GM18498 (cell line): ENCODE results near the gene INF2.
"Not testable (repeated sequence)": the region's sequence is repeated elsewhere in the genome, so short reads cannot be mapped to it uniquely, and the experiment has no call there.

Experiments used
- ATAC-seq: cut with Tn5 transposase; IDR thresholded peaks from one replicate; pipeline ENCODE4 v1.9.1; 2021; ENCODE audit warnings: mild to moderate bottlenecking, moderate library complexity; ENCODE audit not compliant: unreplicated experiment

The INF2 gene

DNA sequence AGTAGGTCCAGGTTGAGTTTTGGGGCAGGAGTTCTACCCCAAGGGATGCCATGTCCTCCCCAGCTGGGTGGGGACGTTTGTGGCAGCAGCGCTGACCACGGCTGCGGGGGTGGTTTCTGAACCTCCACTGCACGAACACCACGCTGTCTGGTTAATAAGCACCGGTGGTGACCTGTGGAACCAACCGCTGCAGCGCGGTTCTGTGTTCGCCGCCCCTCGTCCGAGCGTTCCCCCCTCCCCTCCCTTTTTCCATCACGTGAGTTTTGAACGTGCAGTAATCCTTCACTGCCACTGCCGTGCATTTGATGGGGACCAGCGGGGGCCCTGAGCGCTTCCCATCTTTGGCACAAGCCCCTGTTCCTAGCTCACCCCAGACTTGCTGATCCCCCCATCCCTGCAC, 28.2 kb downstream of the INF2 start:
- ATAC-seq = no peak

DNA sequence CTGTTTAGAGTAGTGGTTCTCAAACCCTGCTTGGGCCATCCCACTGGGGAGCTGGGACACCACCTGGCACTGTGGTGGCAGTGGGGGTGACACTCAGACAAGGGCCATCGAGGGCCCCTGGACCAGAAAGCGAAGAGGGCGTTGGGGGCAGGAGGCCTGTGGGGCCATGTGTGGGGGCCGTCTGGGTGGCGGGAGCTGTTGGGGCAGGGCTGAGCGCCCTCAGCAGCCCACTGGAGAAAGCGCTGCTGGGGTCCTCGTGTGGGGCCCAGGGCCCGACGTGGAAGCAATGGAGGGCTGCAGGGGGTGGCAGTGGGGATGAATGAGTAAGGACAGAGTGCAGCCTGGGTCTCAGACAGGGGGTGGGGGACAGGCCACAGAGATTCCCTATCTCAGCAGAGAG, 28.7 kb downstream of the INF2 start:
- ATAC-seq = no peak

DNA sequence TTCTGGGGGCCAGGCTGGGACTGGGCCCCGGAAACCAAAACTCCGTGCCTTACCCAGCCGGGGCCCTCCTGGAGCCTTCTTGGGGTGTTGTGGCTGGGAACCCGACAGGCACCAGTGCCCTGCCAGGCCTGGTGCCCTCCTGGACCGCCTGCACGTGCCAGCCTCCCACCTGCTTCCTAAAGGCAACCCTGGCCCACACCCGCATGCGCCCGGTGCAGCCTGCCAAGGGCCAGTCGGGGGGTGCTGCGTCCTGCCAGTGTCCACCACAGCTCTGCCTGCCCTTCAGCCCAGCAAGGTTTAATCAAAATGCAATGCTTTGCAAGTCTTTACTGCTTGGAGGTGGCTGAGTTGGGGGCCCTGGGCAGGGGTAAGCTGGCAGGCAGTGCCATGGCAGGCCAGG, 29.5 kb downstream of the INF2 start:
- ATAC-seq = no peak

DNA sequence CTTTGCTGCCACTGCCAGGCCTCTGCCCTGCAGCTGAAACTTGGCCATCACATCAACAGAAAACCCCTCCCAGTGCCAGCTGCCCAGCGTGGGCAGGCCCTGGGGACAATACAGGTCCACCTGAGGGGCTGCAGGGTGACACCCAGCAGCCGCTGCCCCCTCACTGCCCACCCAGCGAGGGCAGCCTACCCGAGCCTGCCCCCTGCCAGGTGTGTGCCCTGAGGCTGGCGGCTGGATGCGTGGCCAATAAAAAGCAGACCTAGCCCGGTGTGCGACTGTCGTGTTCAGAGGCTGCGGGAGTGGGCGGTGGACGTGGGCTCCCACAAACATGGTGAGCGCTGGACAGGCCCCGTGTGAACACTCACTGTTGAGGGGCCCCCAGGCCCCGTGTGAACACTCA, 29.9 kb downstream of the INF2 start:
- no peak for ATAC-seq

DNA sequence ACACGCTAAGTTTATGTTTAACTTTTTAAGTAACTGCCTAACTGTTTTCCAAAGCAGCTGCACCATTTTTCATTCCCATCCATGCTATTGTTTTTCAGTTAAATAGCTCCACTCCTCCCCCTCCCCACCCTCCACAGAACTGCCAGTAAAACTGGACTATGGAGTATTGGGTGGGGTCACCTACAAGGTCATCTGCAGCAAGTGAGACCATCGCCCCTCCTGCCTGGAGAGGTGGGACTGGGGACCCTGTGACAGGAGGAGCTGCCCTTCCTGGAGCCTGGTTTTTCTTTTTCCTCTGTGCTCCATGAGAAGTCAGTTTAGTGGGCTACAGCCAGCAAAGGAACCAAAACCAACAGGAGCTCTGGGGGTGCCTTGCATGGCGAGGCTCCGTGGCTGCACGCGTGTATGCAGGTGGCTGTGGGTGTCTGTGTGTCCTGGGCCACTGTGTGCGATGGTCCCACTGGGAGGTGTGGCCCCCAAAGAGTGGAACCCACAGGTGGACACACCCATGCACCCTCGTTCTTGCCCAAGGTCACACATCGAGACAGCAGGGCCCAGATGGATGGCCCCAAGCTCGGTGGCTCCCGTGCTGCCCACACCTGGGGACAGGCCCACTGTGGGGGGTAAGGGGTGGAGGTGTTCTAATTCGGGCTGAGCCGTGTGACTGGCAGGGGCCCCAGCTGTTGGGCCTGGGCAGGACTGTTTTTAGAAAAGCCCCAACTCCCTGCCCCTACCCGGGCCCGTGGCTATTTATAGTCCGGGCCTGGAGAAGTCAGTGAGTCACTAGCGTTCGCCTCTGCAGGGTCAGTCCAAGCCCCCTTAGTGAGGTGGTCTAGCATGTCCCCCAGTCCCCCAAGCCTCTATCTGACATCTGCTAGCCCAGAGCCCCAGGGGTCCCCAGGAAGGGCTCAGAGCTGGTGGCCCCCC, 32.4 kb downstream of the INF2 start:
- ATAC-seq = no peak

DNA sequence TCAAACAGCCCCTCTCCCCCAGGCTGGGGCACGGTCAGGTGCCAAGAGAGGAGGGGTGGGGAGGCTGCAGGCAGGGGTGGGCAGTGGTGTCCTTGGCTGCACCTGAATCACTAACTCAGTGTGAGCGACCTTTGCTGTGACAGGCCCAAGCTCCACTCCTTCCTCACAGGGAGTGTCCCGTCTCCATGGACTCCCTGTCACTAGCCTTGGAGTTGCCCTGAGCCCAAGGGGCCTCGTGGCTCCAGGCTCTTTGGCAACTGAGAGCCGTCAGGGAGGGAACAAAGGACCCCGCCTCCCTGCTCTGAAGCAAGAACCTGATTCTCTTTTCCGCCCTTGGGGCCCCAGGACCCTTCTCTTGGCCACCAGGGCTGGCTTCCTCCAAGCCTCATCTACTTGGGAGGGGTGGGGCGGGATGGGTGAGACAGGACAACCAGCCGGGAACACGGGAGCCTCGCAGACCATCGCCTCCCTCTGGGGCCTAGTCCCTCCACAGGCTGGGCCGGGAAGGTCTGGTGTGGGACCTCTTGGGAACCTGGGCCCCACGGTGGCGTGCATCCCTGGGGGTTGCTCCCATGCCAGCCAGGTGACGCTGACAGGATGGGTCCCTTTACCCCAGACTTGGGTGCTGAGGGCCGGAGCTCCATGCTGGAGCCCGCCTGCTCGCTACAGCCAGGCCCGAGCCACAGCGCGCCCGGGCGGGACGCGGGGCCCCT, 33.7 kb downstream of the INF2 start:
- no peak for ATAC-seq

DNA sequence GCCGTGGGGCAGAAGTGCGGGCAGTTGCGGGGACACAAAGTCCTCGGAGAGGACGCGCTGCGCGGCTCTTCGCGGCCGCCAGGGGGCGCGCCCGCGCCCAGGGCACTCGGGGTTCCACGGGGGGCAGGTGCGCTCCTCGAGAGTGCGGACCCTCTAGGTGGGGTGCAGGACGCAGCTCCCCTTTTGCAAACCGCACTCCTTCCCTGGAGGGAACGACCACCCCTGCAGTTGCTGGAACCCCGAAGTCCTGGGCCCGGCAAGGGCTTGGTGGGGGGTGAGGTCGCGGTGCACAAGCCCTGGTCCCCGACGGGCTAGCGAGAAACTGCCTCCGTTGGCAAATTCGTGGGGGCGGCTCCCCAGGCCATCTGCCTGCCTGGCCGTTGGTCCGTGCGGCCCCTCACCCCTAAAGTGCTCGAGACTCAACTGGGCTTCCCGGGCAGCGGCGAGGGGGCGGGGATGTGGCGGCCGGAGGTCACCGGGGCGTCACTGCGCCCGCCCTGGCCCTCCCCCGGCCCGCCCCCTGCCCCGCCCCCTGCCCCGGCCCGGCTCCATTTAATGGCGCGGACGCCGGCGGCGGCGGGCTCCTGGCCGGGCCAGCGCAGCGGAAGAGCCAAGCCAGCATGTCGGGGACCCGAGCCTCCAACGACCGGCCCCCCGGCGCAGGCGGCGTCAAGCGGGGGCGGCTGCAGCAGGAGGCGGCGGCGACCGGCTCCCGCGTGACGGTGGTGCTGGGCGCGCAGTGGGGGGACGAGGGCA, 34.4 kb downstream of the INF2 start, which contains the start of gene ADSS1:
Gene ADSS1, plus strand, starts transcription at position 579 of the 756 bp plus-strand sequence. Its CDS starts 42 bp downstream, at position 621.
- peak; percentile 49 for ATAC-seq

DNA sequence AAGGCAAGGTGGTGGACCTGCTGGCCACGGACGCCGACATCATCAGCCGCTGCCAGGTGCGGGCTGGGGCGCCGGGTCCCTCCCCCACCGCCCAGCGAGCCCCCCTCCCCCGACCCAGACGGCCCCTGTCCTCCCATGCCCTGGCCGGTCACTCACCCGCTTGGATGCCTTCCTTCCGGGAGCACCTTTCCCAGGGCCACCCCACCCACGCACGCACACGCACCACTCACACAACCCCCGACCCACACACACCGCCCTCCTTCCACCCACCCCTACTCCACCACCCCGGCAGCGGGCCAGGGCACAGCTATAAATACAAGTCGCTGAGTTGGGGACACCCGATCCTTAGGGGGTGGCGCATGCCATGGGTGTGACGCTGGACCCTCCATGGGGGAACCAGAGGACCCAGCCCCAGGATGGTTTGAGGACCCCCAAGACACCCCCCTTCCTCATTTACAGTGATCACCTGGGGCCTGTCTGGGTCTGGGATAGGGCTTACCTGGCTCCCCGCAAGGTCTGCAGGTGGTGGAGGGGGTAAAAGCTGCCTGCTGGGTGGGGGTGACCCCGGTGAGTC, 35.1 kb downstream of the INF2 start:
- ATAC-seq = no peak

DNA sequence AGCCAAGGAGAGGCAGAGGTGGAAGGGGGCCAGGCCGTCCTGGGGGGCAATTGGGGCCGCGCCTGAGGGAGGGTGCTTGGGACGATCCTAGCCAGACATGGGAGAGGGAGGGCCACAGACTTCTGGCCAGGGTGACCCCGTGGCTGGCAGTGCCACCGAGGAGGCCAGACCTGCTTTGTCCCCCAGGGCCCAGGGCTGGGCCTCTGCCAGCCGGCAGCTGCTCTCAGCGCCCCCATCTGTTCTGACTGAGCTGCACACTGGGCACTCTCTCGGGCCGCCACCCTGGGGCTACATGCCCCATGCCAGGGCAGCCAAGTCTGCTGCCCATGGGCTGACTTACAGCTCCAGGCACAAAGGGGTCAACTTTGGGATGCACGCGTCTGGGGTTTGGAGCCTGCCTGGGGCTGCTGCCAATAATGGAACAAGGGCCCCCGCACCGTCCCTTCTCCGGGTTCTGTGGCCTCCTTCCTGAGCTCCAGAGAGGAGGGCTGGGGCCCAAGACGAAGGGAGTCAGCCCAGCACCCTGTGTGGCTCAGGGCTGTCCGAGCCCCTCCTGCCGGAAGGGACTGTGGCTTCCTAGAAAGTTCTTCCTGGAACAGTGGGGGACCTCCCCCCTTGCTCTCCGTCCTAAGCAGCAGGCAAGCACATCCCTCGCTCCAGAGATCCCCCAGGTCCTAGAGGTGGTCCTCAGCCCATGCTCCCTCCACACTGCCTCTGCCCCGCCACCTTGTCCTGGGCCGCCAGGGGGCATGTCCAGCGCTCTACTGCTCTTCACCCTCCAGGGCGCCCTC, 35.8 kb downstream of the INF2 start:
- no peak for ATAC-seq

DNA sequence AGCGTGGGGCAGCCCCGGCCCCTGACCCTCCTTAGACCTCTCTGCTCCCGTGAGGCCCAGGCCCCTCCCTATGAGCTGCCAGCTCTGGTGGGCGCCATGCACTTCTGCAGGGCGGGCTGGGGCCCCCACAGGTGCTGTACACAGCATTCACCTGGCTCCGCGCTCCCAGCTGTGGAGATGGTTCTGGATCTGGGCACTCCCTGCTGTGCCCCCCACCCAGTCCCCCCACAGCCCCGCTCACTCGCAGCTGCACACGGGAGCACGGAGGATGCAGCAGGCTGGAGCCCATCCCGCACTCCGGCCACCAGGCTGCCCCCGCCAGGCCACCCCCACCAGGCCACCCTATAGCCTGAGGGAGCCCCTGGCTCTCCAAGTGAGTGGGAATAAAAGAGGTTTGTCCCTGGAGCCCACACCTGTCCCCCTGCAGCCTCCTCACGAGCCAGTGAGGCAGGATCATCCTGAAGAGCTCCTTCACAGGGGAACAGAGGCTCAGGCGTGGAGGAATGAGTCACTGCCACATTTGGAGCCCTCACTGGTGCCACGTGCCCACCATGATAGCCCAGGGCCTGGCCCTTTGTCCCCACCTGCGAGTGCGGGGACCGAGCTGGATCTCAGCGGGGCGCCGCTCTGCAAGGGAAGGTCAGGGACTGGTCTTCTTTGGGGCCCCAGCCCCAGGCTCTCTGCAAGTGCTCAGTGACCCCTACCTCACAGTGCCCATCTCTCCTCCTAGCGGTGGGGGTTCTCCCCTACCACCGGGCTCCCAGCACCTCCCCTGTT, 36.5 kb downstream of the INF2 start:
- ATAC-seq = no peak

DNA sequence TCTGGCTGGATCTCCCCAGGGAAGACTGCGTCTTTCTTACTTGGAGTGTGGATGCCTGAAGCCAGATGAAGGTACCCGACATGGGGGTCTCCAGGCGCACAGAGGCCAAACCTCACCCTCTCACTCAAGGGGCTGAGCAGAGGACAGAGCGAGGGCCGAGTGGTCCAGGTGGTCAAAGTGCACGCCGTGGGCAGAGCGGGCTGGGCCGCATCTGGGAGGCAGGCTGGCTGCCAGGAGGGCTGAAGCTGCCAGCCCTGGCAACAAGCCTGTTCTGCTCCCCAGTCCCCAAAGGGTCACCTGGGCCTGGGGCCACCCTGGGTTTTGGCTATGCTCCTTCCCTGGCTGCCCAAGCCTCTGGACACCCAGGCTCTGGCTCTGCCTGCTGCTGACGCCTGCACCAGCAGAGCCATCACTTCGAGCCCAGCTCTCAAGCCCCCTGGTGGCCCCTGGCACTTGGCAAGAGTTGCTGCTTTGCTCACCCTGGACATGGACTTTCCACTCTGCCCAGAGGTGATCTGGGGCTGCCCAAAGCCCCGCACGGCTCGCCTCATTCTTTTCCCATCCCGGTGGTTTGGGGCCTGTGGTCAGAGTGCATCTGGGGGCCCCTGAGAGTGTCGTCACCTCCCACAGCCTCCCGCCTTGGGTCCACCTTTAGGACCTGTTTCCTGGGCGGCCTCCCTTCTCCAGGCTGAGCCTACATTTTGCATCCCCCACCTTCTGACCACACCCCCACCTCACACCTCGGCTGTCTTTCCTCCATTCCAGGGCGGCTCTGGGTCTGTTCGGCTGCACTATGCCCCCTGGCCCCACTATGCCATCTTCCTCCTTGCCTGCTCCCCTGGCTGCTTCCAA, 37.4 kb downstream of the INF2 start:
- no peak for ATAC-seq

DNA sequence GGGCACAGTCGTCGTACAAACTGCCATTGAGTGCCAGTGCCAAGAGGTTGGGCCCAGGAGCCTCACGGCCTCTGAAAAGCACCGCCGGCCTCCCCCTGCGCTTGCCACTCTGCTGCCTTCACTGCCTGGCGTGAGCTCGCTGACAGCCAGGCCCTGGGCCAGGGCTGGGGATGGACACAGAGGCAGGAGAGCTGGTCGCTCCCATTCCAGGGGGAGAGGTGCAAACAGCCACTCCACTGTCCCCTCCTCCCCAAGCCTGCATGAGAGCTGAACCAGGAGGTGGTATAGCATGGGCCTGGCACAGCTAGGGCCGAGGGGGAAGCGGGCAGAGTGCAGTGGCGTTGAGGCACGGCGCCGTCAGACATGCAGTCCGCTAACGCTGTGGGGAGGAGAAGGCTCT, 39.2 kb downstream of the INF2 start:
- no peak for ATAC-seq

DNA sequence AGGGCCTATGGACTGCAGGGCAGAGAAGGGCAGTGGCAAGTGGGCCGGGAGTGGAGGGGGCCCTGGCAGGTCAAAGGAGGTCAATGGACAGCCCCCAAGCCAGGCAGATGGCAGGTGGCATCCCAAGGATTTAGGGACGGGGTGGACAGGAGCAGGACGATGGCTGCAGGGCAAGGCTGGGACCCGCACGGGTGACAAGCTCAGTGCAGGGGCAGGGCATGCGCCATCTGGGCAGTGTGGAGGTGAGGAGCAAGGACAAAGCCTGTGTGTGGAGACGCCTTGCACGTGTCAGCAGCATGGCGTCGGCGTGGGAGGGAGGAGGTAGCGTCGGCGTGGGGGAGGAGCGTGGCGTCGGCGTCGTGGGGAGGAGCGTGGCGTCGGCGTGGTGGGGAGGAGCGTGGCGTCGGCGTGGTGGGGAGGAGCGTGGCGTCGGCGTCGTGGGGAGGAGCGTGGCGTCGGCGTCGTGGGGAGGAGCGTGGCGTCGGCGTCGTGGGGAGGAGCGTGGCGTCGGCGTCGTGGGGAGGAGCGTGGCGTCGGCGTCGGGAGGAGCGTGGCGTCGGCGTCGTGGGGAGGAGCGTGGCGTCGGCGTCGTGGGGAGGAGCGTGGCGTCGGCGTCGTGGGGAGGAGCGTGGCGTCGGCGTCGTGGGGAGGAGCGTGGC, 39.9 kb downstream of the INF2 start:
- ATAC-seq = not testable (repeated sequence)

DNA sequence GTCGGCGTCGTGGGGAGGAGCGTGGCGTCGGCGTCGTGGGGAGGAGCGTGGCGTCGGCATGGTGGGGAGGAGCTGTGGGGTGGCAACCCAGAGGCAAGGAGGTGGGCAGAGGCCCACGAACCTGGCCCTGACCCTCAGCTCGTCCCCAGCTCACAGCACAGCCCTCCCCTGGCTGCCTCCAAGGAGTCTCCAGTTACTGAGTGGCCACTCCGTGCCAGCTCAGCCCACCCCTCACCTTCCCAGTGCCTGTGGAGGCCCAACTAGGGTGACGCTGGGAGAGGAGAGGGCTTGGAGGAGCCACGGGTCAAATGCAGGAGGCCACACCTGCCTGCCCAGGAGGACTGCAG, 40.4 kb downstream of the INF2 start:
- ATAC-seq = no peak

DNA sequence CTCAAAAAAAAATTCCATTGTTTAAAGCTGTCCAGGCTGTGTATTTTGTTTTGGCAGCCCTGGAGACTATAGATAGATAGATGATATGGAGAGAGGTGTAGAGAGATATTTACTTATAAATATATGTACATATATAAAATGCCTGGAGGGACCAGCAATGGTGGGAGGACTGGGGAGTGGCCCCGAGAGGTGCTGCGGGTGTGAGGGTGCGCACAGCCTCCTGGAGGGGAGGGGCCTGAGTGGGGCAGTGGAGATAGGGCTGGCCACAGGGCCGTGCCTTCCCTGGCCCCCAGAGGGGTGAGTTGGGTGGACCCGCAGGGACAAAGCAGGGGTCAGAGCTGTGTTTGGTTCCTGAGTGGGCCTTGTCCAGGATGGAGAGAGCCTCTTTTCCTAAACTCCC, 41.1 kb downstream of the INF2 start:
- no peak for ATAC-seq

DNA sequence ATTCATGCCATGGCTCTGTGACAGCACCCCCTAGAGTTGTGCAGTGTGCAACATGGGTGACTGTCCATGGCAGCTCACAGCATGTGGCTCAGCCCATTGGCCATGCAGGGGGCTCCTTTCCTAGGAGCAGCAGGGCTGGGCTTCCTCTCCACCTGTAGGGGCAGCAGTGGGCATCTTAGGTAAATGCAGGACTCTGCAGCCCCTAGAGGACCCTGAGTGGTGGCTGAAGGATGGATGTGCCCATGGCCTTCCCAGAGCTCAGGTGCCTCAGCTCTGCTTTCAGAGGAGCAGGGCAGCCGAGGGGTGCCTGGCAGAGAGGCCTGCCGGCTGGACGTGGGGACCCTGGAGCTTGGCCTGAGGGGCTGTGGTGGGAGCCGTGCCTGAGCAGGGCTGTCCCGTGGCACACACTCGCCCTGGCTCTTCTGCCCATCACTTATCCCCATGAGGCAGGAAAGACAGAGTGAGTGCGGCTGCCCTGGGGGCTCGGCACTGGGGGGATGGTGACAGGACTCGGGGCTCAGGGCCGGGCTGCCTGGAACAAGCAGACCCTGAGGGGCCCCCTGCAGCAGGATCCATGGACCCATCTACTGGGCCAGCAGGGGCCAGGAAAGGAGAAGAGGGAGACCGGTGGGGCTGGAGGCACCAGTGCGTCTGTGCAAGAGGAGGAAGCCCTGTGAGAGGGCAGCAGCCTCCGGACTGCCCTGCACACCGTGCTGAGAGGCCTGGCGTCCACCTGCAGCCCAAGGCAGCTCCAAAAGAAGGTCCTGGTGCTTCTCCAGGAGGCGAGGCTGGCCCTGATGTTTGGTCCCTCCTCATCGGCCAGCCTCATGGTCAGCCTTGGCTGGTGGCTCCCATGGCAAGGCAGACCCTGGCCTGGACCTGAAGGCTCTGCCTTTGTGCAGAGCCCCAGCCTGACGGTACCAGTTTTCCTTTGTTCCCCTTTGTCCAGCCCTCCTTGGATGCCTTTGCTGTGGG, 42.2 kb downstream of the INF2 start:
- ATAC-seq = no peak

DNA sequence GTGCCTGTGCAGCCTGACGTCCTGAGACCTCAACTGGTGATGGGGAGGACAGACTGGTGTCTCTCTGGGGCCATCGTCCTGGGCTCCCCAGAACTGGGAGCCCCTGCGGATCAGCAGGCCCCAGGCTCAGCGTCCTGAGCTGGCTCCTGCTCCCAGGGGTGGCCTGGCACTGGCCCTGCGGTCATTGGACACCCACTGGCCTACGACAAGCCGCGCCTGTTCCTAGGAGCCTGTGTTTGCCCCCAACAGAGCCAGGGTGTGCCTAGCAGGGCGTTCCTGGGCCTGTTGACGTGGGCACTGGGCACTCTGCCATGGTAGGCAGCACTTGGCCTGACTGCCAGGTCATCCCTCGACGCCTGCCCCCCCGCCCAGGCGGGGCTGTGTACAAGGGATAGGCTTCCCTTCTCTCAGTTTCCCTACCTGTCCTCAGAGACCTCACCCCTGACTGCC, 43.0 kb downstream of the INF2 start:
- no peak for ATAC-seq
